Kidney (tissue), 14 donors: ENCODE data around the gene DDX24. TPM values are rescaled to one million over a fixed set of nuclear protein-coding genes. Genes with fewer than 3 reads are reported as not detected.

ENCODE experiments used
- DNase-seq, 5 donors: peaks; one replicate each; pipeline ENCODE4 v3.0.0-alpha.2; 2013 to 2020
- FAIRE-seq: peaks from 2 replicates; lab custom pipeline; 2012; peaks lifted over from hg19 to GRCh38; lab: Jason Lieb, UNC
- H3K27ac ChIP-seq, 2 donors: one replicate each; pipeline ENCODE4 v1.7.0; 2013; ENCODE audit warnings: low read depth in 2 of 2, low read length in 2 of 2, inconsistent platforms in 1 of 2
- H3K27me3 ChIP-seq: one replicate; pipeline ENCODE4 v1.7.1; 2013; ENCODE audit warnings: low read length, inconsistent platforms; ENCODE audit not compliant: control insufficient read depth, insufficient read depth
- H3K36me3 ChIP-seq, 3 donors: one replicate each; pipeline versions ENCODE4 v1.7.0 to v1.7.1; 2013; ENCODE audit warnings: low read length in 3 of 3, control low read depth in 1 of 3, inconsistent platforms in 1 of 3; ENCODE audit not compliant: insufficient read depth in 3 of 3, control insufficient read depth in 2 of 3
- H3K4me1 ChIP-seq, 3 donors: one replicate each; pipeline versions ENCODE4 v1.7.0 to v1.7.1; 2013; ENCODE audit warnings: low read length in 3 of 3, inconsistent platforms in 1 of 3, low read depth in 1 of 3; ENCODE audit not compliant: control insufficient read depth in 2 of 3, insufficient read depth in 2 of 3
- H3K4me3 ChIP-seq, 3 donors: one replicate each; pipeline versions ENCODE4 v1.7.0 to v1.8.1; 2013; ENCODE audit warnings: low read length in 3 of 3, control low read depth in 1 of 3, inconsistent platforms in 1 of 3
- H3K9ac ChIP-seq, 3 donors: one replicate each; pipeline versions ENCODE4 v1.7.0 to v1.7.1; 2013; ENCODE audit warnings: low read length in 3 of 3, control low read depth in 1 of 3, inconsistent platforms in 1 of 3
- H3K9me3 ChIP-seq, 3 donors: one replicate each; pipeline versions ENCODE4 v1.7.0 to v1.7.1; 2013; ENCODE audit warnings: low read length in 3 of 3, control low read depth in 1 of 3, inconsistent platforms in 1 of 3; ENCODE audit not compliant: control insufficient read depth in 2 of 3, insufficient read depth in 1 of 3
- intact Hi-C: fragments of 100-400 bp; cut with DNase I; formaldehyde crosslinking; loops from one replicate; pipeline ENCODE4 v1.11.1; 2022
- polyA plus RNA-seq: library from polyadenylated mRNA; stranded (reverse); fragments of 350-450 nt; fragmentation: Illumina TruSeq; extraction: RNeasy Lipid Tissue Mini Kit (QIAGEN cat#74804); gene quantifications from one replicate; pipeline ENCODE4 v1.2.3, GENCODE V29; 2014; ENCODE audit warnings: low read depth, low replicate concordance; ENCODE audit not compliant: insufficient read depth
- total RNA-seq: library from RNA; stranded (reverse); fragmentation: NEBNext Ultra II Directional; extraction: Animal tissue kit (Norgen Biotek cat#: 25700); gene quantifications from one replicate; pipeline ENCODE4 v1.2.1, GENCODE V29; 2021
- TF ChIP-seq, protein P1 (sequence below): IDR thresholded peaks from 3 replicates; pipeline ENCODE4 v1.5.1; 2012; ENCODE audit warnings: mild to moderate bottlenecking, moderate library complexity, borderline replicate concordance; ENCODE audit not compliant: insufficient read depth; ENCODE audit errors: extremely low read depth
- donor health status: control.
- donor health status: control.
- donor health status: control.
- donor health status: control.
- donor health status: control.
- donor health status: DM: yes; HTN: yes; CAD: no.
- donor health status: Normal renal cell carcinoma (clear cell type).

Gene DDX24
- total and polyA plus RNA-seq, 2 donors from 2014 or later, result 139 to 193 TPM

- Histone ChIP-seq H3K9ac (no peak overlapping the region), H3K4me3 (no peak overlapping the region), H3K36me3 (no peaks in the 10 kb centered on the region), H3K27ac (no peak overlapping the region), H3K27me3 (no peaks in the 10 kb centered on the region), H3K4me1 (no peaks in the 10 kb centered on the region), H3K9me3 (no peaks in the 10 kb centered on the region)
- TF ChIP-seq, protein P1, sequence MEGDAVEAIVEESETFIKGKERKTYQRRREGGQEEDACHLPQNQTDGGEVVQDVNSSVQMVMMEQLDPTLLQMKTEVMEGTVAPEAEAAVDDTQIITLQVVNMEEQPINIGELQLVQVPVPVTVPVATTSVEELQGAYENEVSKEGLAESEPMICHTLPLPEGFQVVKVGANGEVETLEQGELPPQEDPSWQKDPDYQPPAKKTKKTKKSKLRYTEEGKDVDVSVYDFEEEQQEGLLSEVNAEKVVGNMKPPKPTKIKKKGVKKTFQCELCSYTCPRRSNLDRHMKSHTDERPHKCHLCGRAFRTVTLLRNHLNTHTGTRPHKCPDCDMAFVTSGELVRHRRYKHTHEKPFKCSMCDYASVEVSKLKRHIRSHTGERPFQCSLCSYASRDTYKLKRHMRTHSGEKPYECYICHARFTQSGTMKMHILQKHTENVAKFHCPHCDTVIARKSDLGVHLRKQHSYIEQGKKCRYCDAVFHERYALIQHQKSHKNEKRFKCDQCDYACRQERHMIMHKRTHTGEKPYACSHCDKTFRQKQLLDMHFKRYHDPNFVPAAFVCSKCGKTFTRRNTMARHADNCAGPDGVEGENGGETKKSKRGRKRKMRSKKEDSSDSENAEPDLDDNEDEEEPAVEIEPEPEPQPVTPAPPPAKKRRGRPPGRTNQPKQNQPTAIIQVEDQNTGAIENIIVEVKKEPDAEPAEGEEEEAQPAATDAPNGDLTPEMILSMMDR, result no peak
- no peak for DNase-seq
- intact Hi-C loops, result no loop called here
- FAIRE-seq, result no peak
Measured at GRCh38 chr14:94093418-94093817, 12.4 kb upstream of the DDX24 start.

DNA sequence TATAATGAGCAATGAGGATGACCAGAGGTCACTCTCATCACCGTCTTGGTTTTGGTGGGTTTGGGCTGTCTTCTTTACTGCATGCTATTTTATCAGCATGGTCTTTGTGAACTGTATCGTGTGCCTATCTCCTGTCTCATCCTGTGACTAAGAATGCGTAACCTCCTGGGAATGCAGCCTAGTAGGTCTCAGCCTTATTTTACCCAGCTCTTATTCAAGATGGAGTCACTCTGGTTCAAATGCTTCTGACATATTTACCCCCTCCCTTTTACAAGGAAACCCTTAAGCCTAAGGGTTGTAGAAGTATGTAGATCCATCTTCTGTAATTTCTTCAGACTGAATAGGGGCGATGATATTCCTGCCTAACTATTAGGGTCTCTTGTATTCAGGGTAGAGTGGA lies 8.5 kb upstream of the DDX24 start:
- Histone ChIP-seq H3K9me3 (no peaks in the 10 kb centered on the region), H3K4me3 (no peak overlapping the region), H3K27ac (no peak overlapping the region), H3K9ac (no peak overlapping the region), H3K4me1 (no peaks in the 10 kb centered on the region), H3K27me3 (no peaks in the 10 kb centered on the region), H3K36me3 (no peaks in the 10 kb centered on the region)
- FAIRE-seq, result no peak
- no peak for DNase-seq
- TF ChIP-seq, protein P1, result no peak
- intact Hi-C loops, result no loop called here

DNA sequence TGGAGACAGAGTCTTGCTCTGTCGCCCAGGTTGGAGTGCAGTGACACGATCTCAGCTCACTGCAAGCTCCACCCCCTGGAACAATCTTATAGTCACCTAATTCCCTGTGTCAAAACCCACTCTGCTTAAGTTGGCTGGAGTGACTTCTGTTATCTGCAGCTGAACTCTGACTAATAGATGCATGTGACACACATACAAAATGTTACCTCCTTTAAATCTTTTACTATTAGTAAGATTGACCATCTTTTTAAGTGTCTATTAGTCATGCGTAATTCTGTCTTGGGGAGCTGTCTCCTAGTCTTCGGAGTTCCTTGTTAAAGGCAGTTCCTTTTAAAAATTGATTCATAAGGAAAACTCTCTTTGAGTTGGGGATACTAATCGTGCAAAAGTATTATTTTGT lies 7.5 kb upstream of the DDX24 start:
- Histone ChIP-seq H3K4me1 (no peaks in the 10 kb centered on the region), H3K9me3 (no peaks in the 10 kb centered on the region), H3K4me3 (no peak overlapping the region), H3K27ac (no peak overlapping the region), H3K9ac (no peak overlapping the region), H3K27me3 (no peaks in the 10 kb centered on the region), H3K36me3 (no peaks in the 10 kb centered on the region)
- no peak for FAIRE-seq
- intact Hi-C loops, result no loop called here
- no peak for DNase-seq
- TF ChIP-seq, protein P1, result no peak

GRCh38 chr14:94087891-94088290 lies 6.9 kb upstream of the DDX24 start:
- H3K9me3 ChIP-seq, result no peaks in the 10 kb centered on the region
- TF ChIP-seq, protein P1, result no peak
- intact Hi-C loops, result no loop called here
- no peaks in the 10 kb centered on the region for H3K4me1 ChIP-seq
- no peaks in the 10 kb centered on the region for H3K27me3 ChIP-seq
- DNase-seq (no peak), FAIRE-seq (no peak)
- H3K4me3 ChIP-seq, result no peak overlapping the region
- no peaks in the 10 kb centered on the region for H3K36me3 ChIP-seq
- no peak overlapping the region for H3K9ac ChIP-seq
- H3K27ac ChIP-seq, result no peak overlapping the region
